MCF 10A (cell line): ENCODE data around the gene TYROBP. TPM values are rescaled to one million over a fixed set of nuclear protein-coding genes. Genes with fewer than 3 reads are reported as not detected.
A peak's percentile ranks its signal among the peaks of the same experiment; 100 is the strongest.

Source experiments
- BruUV-seq: library from RNA; stranded (reverse); fragments of 400-500 nt; replicated peaks from 2 replicates; lab custom pipeline; 2021; lab: Mats Ljungman, UMichigan
- CTCF ChIA-PET: fragments of 300-600 bp; sonication (Branson Sonifier 250); formaldehyde crosslinking; extraction: SDS; loops from one replicate; lab custom pipeline; 2021; ENCODE audit warnings: antibody characterized with exemption, inconsistent platforms; lab: Yijun Ruan, JAX
- POLR2A ChIA-PET: fragments of 300-600, 350-650 bp; sonication (Branson Sonifier 250); formaldehyde crosslinking; extraction: SDS; loops from one replicate; lab custom pipeline; 2020; ENCODE audit warnings: antibody characterized with exemption, inconsistent platforms; lab: Yijun Ruan, JAX
- DNase-seq: peaks from one replicate; pipeline ENCODE4 v3.0.0-alpha.2; 2018; ENCODE audit not compliant: unreplicated experiment
- H3K27ac Mint-ChIP-seq: one replicate; pipeline ENCODE4 v1.8.0; 2022; ENCODE audit warnings: mild to moderate bottlenecking, low read depth, mixed read lengths; ENCODE audit not compliant: unreplicated experiment
- H3K27me3 Mint-ChIP-seq: one replicate; pipeline ENCODE4 v1.8.0; 2022; ENCODE audit warnings: mixed read lengths; ENCODE audit not compliant: insufficient read depth, unreplicated experiment
- H3K36me3 Mint-ChIP-seq: one replicate; pipeline ENCODE4 v1.8.0; 2022; ENCODE audit warnings: mild to moderate bottlenecking, moderate library complexity, mixed read lengths; ENCODE audit not compliant: insufficient read depth, unreplicated experiment
- H3K4me1 Mint-ChIP-seq: one replicate; pipeline ENCODE4 v1.8.0; 2022; ENCODE audit warnings: mixed read lengths; ENCODE audit not compliant: insufficient read depth, unreplicated experiment
- H3K4me3 Mint-ChIP-seq: one replicate; pipeline ENCODE4 v1.8.0; 2022; ENCODE audit warnings: mild to moderate bottlenecking, moderate library complexity, mixed read lengths; ENCODE audit not compliant: unreplicated experiment
- H3K9me3 Mint-ChIP-seq: one replicate; pipeline ENCODE4 v1.8.0; 2022; ENCODE audit warnings: mixed read lengths; ENCODE audit not compliant: unreplicated experiment
- intact Hi-C: fragments of 100-400 bp; cut with micrococcal nuclease; formaldehyde crosslinking; loops from 2 replicates; pipeline ENCODE4 v1.14.1; 2022
- total RNA-seq: library from RNA; stranded (reverse); gene quantifications from 2 replicates; pipeline ENCODE4 v1.2.3, GENCODE V29; 2022
- TF ChIP-seq, protein P1 (sequence below): fragments of 200-600 bp; IDR thresholded peaks from one replicate; pipeline ENCODE4 v1.8.0; 2022; ENCODE audit warnings: antibody characterized with exemption, mild to moderate bottlenecking; ENCODE audit not compliant: unreplicated experiment

TYROBP gene
- total RNA-seq, 1 experiment from 2014 or later: not detected

DNA sequence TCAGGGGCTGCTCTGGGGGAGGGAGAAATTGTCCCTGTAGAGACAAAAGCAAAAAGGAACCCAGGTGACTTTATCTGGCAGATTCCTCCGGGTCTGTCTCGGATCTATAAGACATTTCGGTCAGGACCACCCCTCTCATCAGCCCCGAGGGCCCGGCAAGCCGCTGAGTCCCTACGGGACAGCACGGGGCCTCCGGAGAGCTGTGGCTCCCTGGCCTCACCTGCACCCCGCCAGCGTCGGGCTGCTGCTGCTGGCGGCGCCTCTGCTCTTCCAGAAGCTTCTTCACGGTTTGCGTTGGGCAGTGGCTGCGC is 9.6 kb downstream of the TYROBP start:
- ChIA-PET POLR2A (interaction anchor here (0.6 to 1.3 kb wide), 5 partner anchors 11 to 150 kb away, joined by 3 to 5 read pairs (median 3); partner anchors contain the start of gene LIN37), CTCF (interaction anchor here (0.7 to 2.1 kb wide), 3 partner anchors 15 to 33 kb away, joined by 3 to 15 read pairs (median 3); no protein-coding TSS in a partner anchor)
- BruUV-seq: no TSS peak
- peak overlapping the region; percentile 90 for H3K4me3 Mint-ChIP-seq
- intact Hi-C loops: no loop called here
- no peak for DNase-seq
- H3K36me3 Mint-ChIP-seq: peaks cover 27% of the 10 kb centered on the region
- H3K4me1 Mint-ChIP-seq: peaks cover 13% of the 10 kb centered on the region
- TF ChIP-seq, protein P1, sequence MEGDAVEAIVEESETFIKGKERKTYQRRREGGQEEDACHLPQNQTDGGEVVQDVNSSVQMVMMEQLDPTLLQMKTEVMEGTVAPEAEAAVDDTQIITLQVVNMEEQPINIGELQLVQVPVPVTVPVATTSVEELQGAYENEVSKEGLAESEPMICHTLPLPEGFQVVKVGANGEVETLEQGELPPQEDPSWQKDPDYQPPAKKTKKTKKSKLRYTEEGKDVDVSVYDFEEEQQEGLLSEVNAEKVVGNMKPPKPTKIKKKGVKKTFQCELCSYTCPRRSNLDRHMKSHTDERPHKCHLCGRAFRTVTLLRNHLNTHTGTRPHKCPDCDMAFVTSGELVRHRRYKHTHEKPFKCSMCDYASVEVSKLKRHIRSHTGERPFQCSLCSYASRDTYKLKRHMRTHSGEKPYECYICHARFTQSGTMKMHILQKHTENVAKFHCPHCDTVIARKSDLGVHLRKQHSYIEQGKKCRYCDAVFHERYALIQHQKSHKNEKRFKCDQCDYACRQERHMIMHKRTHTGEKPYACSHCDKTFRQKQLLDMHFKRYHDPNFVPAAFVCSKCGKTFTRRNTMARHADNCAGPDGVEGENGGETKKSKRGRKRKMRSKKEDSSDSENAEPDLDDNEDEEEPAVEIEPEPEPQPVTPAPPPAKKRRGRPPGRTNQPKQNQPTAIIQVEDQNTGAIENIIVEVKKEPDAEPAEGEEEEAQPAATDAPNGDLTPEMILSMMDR: no peak
- no peaks in the 10 kb centered on the region for H3K9me3 Mint-ChIP-seq
- H3K27me3 Mint-ChIP-seq: no peaks in the 10 kb centered on the region
- H3K27ac Mint-ChIP-seq: peak overlapping the region; percentile 90

DNA sequence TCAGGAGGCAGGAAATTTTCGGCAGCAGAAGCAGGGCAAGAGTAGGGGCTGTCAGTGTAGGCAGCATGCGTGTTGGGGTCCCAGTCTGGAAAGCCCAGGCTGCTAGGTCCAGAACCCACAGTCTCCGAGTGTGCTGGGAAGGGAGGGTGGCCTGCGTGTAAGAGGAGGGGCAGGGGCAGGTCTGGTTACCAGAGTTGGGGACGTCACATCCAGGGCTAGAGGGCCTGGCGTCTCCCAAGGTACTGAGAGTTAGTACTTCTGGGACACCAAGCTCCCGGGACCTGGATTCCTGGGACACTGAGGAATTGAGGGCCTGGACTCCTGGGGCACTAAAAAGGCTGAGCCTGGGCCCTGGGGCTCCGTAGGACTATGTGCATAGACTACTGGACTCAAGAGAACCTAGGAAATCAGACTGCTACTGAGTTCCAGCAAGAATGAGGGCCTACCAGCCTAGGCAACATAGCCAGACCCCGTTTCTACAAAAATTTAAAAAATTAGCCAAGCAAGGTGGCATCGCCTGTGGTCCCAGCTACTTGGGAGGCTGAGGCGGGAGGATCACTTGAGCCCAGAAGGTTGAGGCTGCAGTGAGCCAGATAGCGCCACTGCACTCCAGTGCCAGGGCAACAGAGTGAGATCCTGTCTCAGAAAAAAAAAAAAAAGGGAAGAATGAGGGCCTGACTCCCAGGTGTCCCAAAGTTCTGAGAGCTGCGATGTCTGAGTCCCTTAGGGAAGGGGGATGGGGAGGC is 10.2 kb downstream of the TYROBP start:
- Mint-ChIP-seq H3K4me3 (peak overlapping the region; percentile 90), H3K27me3 (no peaks in the 10 kb centered on the region), H3K27ac (peak overlapping the region; percentile 90), H3K36me3 (peaks cover 31% of the 10 kb centered on the region), H3K4me1 (peaks cover 8% of the 10 kb centered on the region), H3K9me3 (no peaks in the 10 kb centered on the region)
- DNase-seq: no peak
- intact Hi-C loops: no loop called here
- TF ChIP-seq, protein P1: no peak
- no TSS peak for BruUV-seq
- CTCF ChIA-PET: interaction anchor here (0.7 to 2.1 kb wide), 4 partner anchors 15 to 33 kb away, joined by 3 to 15 read pairs (median 3); no protein-coding TSS in a partner anchor
- POLR2A ChIA-PET: interaction anchor here (0.6 to 1.3 kb wide), 5 partner anchors 10 to 150 kb away, joined by 3 to 5 read pairs (median 3); partner anchors contain the start of gene LIN37

DNA sequence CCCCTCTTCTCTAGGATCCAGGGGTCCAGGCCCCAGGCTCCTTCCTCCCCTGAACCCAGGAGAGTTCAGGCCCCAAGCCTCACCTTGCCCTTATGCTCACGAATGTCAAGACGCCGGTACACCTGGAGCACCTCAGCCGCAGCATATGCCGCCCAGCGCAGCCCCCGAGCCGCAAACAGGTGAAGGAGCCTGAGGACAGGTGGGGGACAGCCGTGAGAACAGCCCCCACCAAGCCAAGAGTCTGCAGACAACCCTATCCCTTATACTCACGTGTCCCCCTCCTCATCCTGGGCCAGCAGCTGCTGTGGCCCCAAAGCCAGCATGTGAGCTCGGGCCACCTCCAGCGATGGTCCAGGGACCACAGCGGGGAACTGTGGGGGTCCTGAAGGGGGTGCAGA is 11.5 kb downstream of the TYROBP start:
- H3K9me3 Mint-ChIP-seq: no peaks in the 10 kb centered on the region
- no peak overlapping the region for H3K27ac Mint-ChIP-seq
- intact Hi-C loops: no loop called here
- H3K36me3 Mint-ChIP-seq: peaks cover 40% of the 10 kb centered on the region
- no TSS peak for BruUV-seq
- ChIA-PET POLR2A (interaction anchor here (0.6 kb wide), 1 partner anchor 339 kb away, joined by 3 read pairs; no protein-coding TSS in a partner anchor), CTCF (interaction anchor here (1.1 to 2.3 kb wide), 2 partner anchors 14 to 16 kb away, joined by 3 to 10 read pairs; no protein-coding TSS in a partner anchor)
- no peaks in the 10 kb centered on the region for H3K4me1 Mint-ChIP-seq
- TF ChIP-seq, protein P1: no peak
- no peak for DNase-seq
- no peak overlapping the region for H3K4me3 Mint-ChIP-seq
- H3K27me3 Mint-ChIP-seq: no peaks in the 10 kb centered on the region

DNA sequence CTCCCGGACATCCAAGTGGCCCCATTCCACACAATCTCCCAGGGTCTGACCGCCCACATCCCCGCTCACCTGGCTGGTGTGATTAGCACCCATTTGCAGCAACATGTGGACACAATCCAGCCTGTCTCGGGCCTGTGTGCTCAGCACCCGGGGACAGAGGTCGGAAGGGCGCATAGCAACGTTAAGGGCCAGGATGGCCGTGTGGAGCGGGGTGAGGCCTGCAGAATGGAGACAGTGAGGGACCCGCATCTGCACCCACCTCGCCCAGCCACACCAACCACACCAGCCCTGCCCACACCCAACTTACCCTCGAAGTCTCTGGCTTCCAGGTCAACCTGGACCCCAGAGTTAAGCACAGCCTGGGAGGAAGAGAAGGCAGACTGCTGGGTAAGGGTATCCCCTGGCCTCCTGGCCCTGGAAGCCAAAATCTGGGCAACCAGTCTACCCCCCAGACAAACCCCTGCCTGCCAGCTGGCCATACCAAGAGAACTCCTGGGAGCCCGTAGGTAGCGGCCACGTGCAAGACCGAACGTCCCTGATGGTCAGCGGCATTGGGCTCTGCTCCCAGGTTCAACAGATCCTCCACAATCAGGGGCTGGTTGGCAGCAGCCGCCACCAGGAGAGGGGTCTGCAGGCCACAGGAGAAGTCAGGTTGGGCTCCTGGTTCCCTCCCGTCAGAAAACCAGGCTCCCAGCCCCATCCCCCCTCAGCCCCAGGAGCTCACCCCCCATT is 12.0 kb downstream of the TYROBP start:
- intact Hi-C loops: no loop called here
- POLR2A ChIA-PET: interaction anchor here (0.6 kb wide), 1 partner anchor 340 kb away, joined by 3 read pairs; no protein-coding TSS in a partner anchor
- DNase-seq: no peak
- peaks cover 42% of the 10 kb centered on the region for H3K36me3 Mint-ChIP-seq
- CTCF ChIA-PET: interaction anchor here (2.3 kb wide), 1 partner anchor 13 kb away, joined by 10 read pairs; no protein-coding TSS in a partner anchor
- no peak overlapping the region for H3K27ac Mint-ChIP-seq
- BruUV-seq: no TSS peak
- H3K4me3 Mint-ChIP-seq: no peak overlapping the region
- H3K9me3 Mint-ChIP-seq: no peaks in the 10 kb centered on the region
- no peaks in the 10 kb centered on the region for H3K4me1 Mint-ChIP-seq
- TF ChIP-seq, protein P1: no peak
- H3K27me3 Mint-ChIP-seq: no peaks in the 10 kb centered on the region
